Stimulated activated CD4-positive, alpha-beta T cell treated with anti-CD3 and anti-CD28 coated beads, Interleukin-1b, Interleukin-23, amount 100 ng/mL, for 48 hours (primary cell): ENCODE results near the gene DDX1.
"Not testable (repeated sequence)": the region's sequence is repeated elsewhere in the genome, so short reads cannot be mapped to it uniquely, and the experiment has no call there.

ENCODE experiments used
- DNase-seq: peaks from one replicate; pipeline ENCODE4 v3.0.0-alpha.2; 2020

DDX1 gene

GRCh38 chr2:15617778-15618448, 26.2 kb downstream of the DDX1 start:
- no peak for DNase-seq

- no peak for DNase-seq
These were observed 26.8 kb downstream of the DDX1 start for GRCh38 chr2:15618449-15618855.

- DNase-seq = no peak
These were observed 27.4 kb downstream of the DDX1 start for GRCh38 chr2:15619076-15619475.

GRCh38 chr2:15619510-15619909, 27.8 kb downstream of the DDX1 start:
- DNase-seq = no peak

GRCh38 chr2:15619938-15620337, 28.3 kb downstream of the DDX1 start:
- DNase-seq = no peak

GRCh38 chr2:15620340-15620739, 28.7 kb downstream of the DDX1 start:
- no peak for DNase-seq

- DNase-seq = no peak
These were observed 29.3 kb downstream of the DDX1 start for GRCh38 chr2:15620857-15621471.

GRCh38 chr2:15621472-15621870, 29.8 kb downstream of the DDX1 start:
- not testable (repeated sequence) for DNase-seq

- no peak for DNase-seq
These were observed 30.5 kb downstream of the DDX1 start for GRCh38 chr2:15622214-15622613.

GRCh38 chr2:15622614-15623480, 31.2 kb downstream of the DDX1 start:
- DNase-seq = no peak

GRCh38 chr2:15623481-15623796, 31.8 kb downstream of the DDX1 start:
- DNase-seq = no peak

GRCh38 chr2:15623898-15624541, 32.4 kb downstream of the DDX1 start:
- DNase-seq = no peak

- no peak for DNase-seq
These were observed 33.2 kb downstream of the DDX1 start for GRCh38 chr2:15624903-15625302.

- no peak for DNase-seq
These were observed 33.8 kb downstream of the DDX1 start for GRCh38 chr2:15625344-15626036.

GRCh38 chr2:15626126-15626525, 34.5 kb downstream of the DDX1 start:
- no peak for DNase-seq

- DNase-seq = no peak
These were observed 35.3 kb downstream of the DDX1 start for GRCh38 chr2:15626967-15627366.

- DNase-seq = no peak
These were observed 36.4 kb downstream of the DDX1 start for GRCh38 chr2:15627817-15628684.

GRCh38 chr2:15628899-15629855, 37.5 kb downstream of the DDX1 start:
- no peak for DNase-seq

- no peak for DNase-seq
These were observed 38.7 kb downstream of the DDX1 start for GRCh38 chr2:15630121-15630977.
